HG03108 (cell line): ENCODE results near the gene GLB1L3.
"Not testable (repeated sequence)": the region's sequence is repeated elsewhere in the genome, so short reads cannot be mapped to it uniquely, and the experiment has no call there.

ENCODE experiments used
- ATAC-seq: cut with Tn5 transposase; IDR thresholded peaks from one replicate; pipeline ENCODE4 v1.9.1; 2021; ENCODE audit warnings: moderate library complexity; ENCODE audit not compliant: unreplicated experiment

The GLB1L3 gene

DNA sequence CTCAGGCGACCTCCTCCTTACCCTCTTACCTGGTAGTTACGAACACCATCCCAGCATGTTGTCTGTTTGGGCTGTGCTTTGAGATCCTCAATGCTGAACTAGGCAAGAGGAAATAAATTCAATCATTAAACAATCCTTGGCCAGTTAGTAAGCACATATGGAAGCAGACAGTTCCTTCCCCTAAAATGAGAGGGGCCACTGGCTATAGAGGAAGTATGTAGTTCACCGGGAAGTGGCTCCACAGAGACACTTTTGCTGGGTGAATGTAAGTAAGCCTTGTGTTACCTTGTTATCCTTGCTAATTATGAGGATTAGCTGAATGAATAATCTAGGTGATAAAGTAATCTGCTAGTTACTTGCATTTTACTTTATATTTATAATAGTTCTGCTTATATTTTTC lies 25.9 kb upstream of the GLB1L3 start:
- no peak for ATAC-seq

DNA sequence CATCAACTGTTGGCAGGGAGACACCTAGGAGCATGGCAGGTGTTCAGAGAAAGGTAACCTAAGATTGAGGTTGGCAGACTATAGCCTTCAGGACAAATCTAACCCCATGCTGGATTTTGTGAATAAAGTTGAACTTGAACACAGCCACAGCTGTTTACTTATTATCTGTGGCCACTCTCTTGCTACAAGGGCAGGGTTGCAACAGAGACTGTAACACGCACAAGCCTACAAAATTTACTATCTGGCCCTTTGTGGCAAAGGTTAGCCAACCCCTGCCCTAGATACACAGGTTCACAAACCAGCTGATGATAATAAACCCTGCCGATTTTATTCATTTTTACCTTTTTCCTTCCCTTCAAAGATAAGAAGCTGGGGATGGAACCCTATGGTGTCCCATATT lies 25.5 kb upstream of the GLB1L3 start:
- ATAC-seq: no peak

DNA sequence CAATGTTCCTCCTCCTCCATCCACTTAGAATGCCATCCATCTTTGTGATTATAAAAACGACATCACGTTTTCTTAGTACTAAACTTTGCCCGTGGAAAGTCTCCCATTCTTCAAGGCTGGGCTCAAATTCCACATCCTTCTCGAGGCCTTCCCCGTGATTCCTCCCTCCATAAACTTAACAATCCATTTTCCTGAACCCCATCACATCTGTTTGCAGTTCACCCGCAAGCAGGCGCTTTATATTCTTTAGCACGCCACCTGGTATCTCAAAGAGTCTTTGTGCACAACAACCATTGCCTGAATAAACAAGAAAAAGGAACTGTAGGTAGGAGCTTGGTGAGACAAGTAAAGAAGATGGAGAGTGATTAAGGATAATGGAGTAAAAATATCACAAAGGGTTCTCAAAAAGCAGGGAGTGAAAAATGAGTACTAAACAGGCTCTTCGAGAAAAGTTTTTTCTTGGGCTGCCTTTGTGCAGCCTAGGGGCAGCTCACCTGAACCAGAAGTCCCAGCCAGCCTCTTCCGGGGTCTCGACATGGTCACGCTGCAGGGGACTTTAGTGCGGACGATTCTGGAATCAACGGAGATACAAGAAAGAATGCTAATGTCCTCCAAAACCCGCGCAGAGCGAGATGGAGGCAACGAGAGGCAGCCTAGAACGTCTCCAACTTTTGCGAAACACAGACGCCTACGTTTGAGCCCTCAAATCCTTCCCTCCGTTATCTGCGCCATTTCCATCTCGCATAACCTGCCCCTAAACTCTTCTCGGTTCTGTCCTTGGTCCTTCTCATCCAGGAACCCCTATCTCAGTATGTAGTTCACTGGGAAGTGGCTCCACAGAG lies 23.6 kb upstream of the GLB1L3 start:
- peak; percentile 14 for ATAC-seq

DNA sequence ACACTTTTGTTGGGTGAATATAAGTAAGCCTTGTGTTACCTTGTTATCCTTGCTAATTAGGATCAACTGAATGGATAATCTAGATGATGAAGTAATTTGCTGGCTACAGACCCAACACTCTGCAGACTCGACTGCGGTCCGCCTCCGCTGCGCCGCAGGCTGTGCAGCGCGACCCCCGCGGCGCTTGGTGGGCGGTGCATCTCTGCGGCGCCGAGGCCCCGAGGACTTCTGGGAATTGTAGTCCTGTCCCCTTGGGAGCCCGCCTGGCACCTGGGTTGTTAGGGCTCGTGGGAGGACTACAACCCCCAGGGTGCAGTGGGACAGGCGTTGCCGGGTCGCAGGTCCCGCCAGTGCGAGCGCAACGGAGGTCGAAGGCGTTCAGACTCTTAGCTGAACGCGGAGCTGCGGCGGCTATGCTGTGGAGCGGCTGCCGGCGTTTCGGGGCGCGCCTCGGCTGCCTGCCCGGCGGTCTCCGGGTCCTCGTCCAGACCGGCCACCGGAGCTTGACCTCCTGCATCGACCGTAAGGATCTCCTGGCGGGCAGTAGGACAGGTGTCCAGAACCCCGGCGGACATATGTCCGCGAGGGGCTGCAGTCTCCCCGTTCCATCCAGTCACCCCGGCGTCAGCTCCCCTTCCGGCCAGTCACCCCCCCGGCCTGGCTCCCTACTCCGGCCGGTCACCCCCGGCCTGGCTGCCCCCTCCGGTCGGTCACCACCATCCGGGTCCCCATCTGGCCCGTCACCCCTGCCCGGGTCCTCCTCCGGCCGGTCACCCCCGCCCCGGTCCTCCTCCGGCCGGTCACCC lies 22.8 kb upstream of the GLB1L3 start, which contains the start of the genes ACAD8 and THYN1:
Gene ACAD8 (plus strand): TSS at position 381 of the 806 bp plus-strand sequence. CDS start 33 bp downstream, at position 414.
Gene THYN1 (minus strand): TSS at position 165 of the 806 bp plus-strand sequence. CDS start 470 bp downstream, outside the sequence.
- peak; percentile 99 for ATAC-seq

DNA sequence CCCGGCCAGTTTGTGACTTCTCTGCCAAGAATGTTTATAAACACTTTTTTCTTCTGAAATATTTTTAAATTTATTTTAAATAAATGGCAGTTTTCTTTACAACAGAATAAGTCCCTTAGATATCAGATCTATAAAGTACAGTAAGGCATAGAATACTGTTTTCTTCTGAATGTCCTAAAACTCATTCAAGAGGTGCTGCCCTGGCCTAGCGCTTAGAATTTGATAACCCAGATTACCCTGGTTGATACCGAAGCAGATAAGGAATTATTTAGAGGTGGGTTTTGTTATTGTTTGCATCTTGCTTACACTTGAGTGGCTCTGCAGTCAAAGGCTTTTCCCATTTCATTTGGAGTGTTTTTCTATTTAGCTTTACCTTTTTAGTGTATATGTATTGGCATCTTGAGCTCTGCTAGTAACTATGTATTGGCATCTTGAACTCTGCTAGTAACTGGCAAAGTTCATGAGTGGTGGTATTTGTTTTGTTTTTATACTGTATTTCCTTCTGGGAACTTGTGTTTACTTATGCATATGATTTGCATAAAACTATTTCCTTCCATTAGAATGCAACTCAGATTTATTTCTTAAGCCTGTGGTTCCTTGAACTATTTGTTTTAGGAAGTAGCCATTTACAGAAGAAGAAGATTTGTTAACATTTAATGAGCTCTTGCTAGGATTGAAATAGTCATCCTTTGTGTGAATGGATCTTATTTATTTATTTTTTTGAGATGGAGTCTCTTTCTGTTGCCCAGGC lies 21.6 kb upstream of the GLB1L3 start:
- no peak for ATAC-seq

DNA sequence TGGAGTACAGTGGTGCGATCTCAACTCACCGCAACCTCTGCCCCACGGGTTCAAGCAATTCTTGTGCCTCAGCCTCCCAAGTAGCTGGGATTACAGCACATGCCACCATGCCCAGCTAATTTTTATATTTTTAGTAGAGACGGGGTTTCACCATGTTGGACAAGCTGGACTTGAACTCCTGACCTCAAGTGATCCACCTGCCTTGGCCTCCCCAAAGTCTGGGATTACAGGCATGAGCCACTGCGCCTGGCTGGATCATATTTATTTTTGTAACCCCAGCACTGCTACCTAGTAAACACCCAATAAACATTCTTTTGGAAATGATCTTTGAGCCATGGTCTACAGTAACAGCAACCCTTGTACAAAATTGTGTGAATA lies 21.0 kb upstream of the GLB1L3 start:
- not testable (repeated sequence) for ATAC-seq

DNA sequence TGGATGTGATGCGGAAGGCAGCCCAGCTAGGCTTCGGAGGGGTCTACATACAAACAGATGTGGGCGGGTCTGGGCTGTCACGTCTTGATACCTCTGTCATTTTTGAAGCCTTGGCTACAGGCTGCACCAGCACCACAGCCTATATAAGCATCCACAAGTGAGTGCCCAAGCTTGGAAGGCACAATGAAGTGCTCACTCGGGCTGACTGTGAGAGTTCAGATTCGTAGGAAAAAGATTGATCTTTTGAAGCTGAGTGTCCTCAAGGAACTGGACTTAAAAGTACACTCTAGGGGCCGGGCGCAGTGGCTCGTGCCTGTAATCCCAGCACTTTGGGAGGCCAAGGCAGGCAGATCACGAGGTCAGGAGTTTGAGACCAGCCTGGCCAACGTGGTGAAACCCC lies 19.1 kb upstream of the GLB1L3 start:
- ATAC-seq: no peak

DNA sequence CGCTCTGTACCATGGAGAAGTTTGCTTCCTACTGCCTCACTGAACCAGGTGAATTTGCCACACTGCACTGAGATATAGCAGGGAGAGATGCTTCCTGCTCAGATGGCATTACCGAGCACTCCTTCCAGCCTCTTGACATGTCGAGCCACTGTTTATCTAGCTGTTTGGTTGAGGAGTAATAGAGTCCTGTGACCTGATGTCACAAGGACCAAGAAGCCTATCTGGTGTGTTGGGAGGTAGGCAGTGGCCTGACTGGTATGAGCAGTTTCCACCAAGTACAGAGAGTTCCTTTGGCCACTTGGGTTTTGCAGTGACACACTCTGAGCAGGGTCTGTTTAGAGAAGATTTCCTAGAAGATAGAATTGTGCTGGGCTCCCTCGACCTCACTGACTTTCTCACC lies 17.6 kb upstream of the GLB1L3 start:
- no peak for ATAC-seq

DNA sequence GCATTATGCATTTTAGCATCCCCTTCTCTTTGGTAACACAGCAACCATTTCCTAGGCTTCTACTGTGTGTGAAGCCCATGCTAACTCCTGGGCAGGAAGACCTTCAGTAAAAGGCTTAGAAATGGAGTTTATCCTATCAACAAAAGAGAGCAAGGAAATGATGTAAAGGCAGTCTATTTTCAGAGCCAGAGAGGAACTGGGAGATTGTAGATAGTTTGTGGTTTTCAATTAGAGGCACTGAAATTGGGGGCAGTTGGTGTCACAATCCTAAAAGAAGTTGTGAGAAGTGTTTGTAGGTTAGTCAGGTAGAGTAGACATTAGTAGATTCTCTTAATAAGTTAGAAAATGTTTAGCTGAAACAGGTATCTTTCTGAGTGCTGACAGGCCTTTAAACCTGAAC lies 15.7 kb upstream of the GLB1L3 start:
- no peak for ATAC-seq

DNA sequence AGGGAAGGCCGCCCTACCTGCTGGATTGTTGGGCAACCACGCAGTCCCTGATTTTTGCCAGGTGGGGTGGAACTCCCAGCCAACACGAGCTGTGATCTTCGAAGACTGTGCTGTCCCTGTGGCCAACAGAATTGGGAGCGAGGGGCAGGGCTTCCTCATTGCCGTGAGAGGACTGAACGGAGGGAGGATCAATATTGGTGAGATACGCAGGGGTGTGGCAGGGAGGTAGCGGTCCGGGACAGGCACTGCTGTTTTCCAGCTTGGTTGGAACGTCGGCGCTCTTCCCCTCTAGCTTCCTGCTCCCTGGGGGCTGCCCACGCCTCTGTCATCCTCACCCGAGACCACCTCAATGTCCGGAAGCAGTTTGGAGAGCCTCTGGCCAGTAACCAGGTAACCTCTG lies 15.2 kb upstream of the GLB1L3 start:
- no peak for ATAC-seq

DNA sequence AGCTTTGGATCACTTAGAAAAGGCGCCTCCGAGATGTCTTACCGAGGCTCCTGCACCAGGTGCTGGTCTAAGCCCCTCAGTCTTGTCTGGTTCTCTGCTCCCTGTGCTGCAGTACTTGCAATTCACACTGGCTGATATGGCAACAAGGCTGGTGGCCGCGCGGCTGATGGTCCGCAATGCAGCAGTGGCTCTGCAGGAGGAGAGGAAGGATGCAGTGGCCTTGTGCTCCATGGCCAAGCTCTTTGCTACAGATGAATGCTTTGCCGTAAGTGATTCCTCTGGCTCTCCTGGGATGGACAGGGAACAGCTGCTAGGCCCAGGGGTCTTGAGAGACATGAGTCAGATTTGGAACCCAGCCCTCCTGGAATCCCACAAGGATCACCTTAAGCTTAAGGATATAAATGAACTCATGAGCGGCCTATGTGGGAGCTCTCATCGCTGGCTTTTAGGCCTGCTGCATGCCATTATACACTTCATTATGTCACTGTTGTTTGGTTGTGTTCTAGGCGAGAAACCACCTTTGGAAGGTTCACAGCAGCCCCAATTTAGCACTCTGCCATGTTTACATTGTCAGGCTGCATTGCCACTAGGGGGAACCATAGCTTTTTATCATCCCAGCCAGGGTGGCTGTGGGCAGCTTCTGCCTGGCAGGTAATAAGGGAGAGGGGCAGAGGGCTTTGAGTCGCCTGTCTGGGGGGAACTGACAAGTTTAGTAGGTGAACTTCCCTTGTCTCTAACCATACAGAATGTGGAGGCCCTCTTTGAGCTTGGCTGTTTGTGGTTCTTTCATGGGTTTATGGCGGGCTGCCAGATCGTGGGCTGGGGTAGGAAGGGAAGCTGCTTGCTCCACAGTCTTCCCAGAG lies 14.3 kb upstream of the GLB1L3 start:
- no peak for ATAC-seq

DNA sequence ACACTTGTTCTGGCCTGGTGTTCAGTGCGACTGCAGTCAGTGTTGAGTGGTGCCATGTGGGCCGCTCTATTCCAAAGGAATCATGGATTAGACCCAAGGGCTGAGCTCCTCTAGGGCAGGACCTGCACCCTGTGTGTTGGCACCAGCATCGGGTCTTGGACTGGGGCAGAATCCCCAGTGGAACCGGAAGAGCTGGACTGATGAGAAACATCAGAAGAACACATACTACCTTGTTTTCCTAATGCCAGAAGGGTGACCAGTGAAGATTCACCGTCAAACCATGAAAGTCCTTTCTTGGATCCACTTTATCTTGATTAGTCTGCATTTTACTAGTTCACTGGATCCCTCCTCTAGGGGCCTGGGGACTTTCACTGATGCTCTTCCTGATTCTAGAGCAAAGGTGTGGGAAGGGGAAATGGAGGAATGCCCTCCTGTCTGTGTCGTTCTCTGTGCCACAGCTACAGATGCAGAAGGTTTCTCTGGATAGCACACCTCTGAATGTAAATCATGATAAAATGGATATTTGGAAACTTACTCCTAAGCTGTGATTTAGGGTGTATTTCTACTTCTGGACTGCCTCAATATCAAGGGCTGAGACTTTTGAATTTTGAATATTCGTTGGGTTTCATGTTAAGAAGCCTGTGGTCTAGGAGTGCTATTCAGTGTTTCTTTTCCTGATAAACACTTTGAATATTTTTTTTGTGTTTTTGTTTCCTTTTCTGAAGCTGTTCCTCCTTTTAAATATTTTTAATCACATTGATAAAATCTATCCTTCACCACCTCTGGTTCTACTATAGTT lies 11.0 kb upstream of the GLB1L3 start:
- no peak for ATAC-seq

DNA sequence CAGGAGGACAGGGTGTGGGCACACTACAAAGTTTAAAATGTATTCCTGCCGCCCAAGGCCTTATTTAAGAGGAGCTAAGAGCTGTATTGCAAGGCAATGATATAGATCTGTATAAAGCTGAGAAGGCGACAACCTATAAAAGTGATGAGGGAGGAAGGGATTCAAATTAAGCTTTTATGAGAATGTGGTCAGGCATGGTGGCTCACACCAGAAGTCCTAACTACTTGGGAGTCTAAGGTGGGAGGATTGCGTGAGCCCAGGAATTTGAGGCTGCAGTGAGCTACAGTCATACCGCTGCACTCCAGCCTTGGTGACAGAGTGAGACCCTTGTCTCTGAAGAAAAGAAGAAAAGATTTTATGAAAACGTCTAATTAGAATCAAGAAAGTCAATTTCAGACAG lies 9.7 kb upstream of the GLB1L3 start:
- no peak for ATAC-seq

DNA sequence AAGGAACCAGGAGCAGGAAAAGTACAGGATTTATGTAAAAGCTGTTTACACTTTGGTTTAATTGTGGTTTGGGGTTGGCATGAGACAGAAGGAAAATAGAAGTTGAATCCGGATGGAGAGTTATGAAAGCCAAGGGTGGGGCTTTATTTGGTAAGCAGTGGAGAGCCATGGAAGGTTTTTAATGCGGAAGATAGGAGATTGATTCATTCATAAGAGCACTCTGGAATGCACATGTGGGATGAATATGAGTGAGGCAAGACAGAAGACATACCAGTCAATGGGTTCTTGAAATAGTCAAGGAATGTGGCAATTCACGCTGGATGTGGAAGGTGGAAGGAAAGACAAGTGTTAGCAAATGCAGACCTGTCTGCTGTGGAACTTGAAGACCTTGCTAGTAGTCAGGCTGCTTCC lies 9.3 kb upstream of the GLB1L3 start:
- no peak for ATAC-seq

DNA sequence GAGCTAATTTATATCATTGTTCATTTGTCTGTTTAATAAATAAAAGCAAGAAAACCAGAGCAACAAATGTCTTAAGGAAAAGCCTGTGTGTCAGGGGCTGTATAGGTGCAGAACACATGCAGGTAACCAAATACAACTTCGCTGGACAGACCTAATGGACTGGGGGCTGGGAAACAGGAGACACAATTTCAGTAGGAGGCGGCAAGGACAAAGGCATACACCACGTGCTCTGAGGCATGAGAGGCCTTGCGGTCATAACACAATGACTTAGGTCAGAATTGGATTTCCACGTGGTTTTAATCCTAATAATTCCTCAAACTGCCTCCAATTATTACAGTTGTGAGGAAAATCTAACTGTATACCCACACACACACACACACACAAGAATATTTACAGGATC lies 8.7 kb upstream of the GLB1L3 start:
- no peak for ATAC-seq

DNA sequence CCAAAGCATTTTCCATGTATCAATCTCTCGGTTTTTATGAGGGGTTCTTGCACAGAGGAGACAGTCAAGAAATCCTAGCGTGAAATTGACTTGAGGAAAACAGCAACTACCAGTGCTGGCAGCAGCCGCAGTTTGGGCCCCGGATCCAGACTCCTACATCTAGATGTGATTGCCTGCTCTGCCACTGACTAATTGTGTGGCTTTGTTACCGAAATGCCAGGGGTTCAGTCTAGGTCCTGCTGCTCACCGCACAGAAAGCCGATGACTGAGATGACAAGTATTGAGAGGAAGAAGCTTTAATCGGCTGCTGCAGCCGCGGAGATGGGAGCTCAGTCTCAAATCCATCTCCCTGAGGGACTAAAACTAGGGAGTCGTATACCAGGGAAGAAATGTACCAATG lies 8.2 kb upstream of the GLB1L3 start:
- no peak for ATAC-seq

DNA sequence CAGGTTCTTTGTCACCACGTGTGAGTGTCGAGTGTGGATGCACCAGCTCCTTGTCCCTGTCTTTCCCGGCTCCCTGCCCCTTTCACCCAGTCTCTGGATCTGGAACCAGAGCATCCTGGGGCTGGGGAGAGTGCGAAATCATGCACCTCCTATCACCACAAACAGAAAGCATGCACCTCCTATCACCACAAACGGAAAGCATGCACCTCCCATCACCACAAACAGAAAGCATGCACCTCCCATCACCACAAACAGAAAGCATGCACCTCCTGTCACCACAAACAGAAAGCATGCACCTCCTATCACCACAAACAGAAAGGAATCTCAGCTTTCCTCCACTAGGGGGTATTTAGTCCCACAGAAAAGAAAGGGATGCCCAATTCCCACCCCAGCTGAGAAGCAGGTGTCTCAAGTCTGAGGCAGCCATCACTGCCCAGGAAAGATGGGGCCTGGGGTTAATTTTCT lies 5.9 kb upstream of the GLB1L3 start:
- ATAC-seq: no peak

DNA sequence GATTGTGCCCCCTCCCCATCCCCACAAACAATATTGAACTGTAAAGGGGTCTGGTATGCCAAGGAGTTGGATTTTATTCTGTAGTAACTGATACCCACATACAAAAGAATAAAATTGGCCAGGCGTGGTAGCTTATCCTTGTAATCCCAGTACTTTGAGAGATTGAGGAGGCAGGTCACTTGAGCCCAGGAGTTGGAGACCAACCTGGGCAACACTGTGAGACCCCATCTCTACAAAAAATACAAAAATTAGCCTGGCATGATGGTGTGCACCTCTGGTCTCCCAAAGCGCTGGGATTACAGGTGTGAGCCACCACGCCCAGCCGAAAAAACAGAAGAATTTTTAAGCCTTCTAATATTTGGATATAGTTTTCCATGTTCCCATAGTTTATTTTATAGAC lies 4.2 kb upstream of the GLB1L3 start:
- ATAC-seq: no peak
